Adrenal gland (tissue), 19 donors: ENCODE measurements around the gene KIF5A. TPM values are rescaled to one million over a fixed set of nuclear protein-coding genes. Genes with fewer than 3 reads are reported as not detected.
"Not testable (repeated sequence)": the region's sequence is repeated elsewhere in the genome, so short reads cannot be mapped to it uniquely, and the experiment has no call there.

Source experiments
- DNase-seq, 7 donors: peaks; one replicate each; pipeline ENCODE4 v3.0.0-alpha.2; 2019 to 2020
- H3K27ac ChIP-seq, 5 donors: fragments of 200-600 bp; sonication (generic) in 4 of 5; 1 replicate in 3 of 5; 2 replicates in 2 of 5; pipeline versions ENCODE4 v1.5.1 to v1.8.0; 2016 to 2020; ENCODE audit warnings: mild to moderate bottlenecking in 1 of 5
- H3K27me3 ChIP-seq: fragments of 200-600 bp; 2 replicates; pipeline ENCODE4 v1.8.0; 2021
- H3K36me3 ChIP-seq, 2 donors: fragments of 200-600 bp; replicated peaks in 1 of 2; 1 replicate in 1 of 2; 2 replicates in 1 of 2; pipeline versions ENCODE4 v1.5.1 to v1.8.0; 2018 to 2022
- H3K4me1 ChIP-seq, 2 donors: fragments of 200-600 bp; replicated peaks in 1 of 2; 1 replicate in 1 of 2; 2 replicates in 1 of 2; pipeline versions ENCODE4 v1.5.1 to v1.8.0; 2018 to 2021
- H3K4me3 ChIP-seq, 4 donors: fragments of 200-600 bp; sonication (generic) in 3 of 4; one replicate each; pipeline ENCODE4 v1.5.1; 2016 to 2018
- H3K9me3 ChIP-seq, 3 donors: fragments of 200-600 bp; sonication (generic) in 1 of 3; replicated peaks in 1 of 3; 1 replicate in 2 of 3; 2 replicates in 1 of 3; pipeline versions ENCODE4 v1.5.1 to v1.8.0; 2016 to 2021
- CTCF ChIP-seq, 6 experiments: fragments of 450-650 bp in 4 of 6; fragments of 200-600 bp in 2 of 6; sonication (generic) in 1 of 6; IDR thresholded peaks; 1 replicate in 5 of 6; 2 replicates in 1 of 6; pipeline versions ENCODE4 v1.5.1 to v1.8.0; 2016 to 2021; ENCODE audit warnings: antibody characterized with exemption in 6 of 6, mild to moderate bottlenecking in 2 of 6, moderate library complexity in 1 of 6
- POLR2A ChIP-seq, 2 donors: fragments of 450-650 bp; IDR thresholded peaks; one replicate each; pipeline ENCODE4 v1.6.1; 2017; ENCODE audit warnings: antibody characterized with exemption in 2 of 2, mild to moderate bottlenecking in 2 of 2, moderate library complexity in 1 of 2
- WGBS, 4 donors: extraction: QIAGEN DNeasy Blood & Tissue Kit in 2 of 4; methylation state at CpG; one replicate each; pipeline versions ENCODE4 v1.1.5 to v1.1.7; 2013 to 2017; 5-methylcytosine and 5-hydroxymethylcytosine counted together
- intact Hi-C, 2 donors: fragments of 100-400 bp; cut with DNase I; formaldehyde crosslinking; loops; one replicate each; pipeline versions ENCODE4 v1.14.1 to v1.15.0; 2022 to 2023
- long read RNA-seq, 10 donors: library from polyadenylated mRNA in 3 of 10; unstranded in 2 of 10; stranded (forward) in 1 of 10; transcript quantifications; one replicate each; pipeline ENCODE4 v2.0.0 and lab custom pipeline, GENCODE V29; 2021 to 2026
- polyA plus RNA-seq, 3 donors: library from polyadenylated mRNA; stranded (reverse); fragments of 200-250 nt in 2 of 3; fragments of 350-450 nt in 1 of 3; fragmentation: Illumina TruSeq in 1 of 3; extraction: RNeasy Lipid Tissue Mini Kit (QIAGEN cat#74804) in 1 of 3; gene quantifications; one replicate each; pipeline ENCODE4 v1.2.3, GENCODE V29; 2013 to 2014
- total RNA-seq, 9 donors: library from RNA; depleted of rRNA in 4 of 9; stranded (reverse); fragments of >200 nt in 4 of 9; fragments of 120-200 nt in 1 of 9; fragmentation: NEBNext Ultra II Directional in 1 of 9; extraction: Animal tissue kit (Norgen Biotek cat#: 25700) in 1 of 9; gene quantifications; one replicate each; pipeline versions ENCODE4 v1.1.0 to v1.2.4, GENCODE V29; 2013 to 2023
- donor health status: healthy with polysubstance abuse.
- donor health status: Bipolar disorder and iron deficiency.
- donor health status: DM: yes; HTN: yes; CAD: no.
- donor health status: DM: no; HTN: no; CAD: no.
- donor health status: DM: no; HTN: no; CAD: no.
- donor health status: DM: yes; HTN: yes; CAD: no.

KIF5A gene
- total RNA-seq (1 to 10 TPM in 4 of 9 donors, under 1 TPM in 4, not detected in 1; 0.32 to 7.6 (median 1.3) TPM), polyA plus RNA-seq (1 to 10 TPM; 1.9 to 7.4 (median 5.6) TPM)
- long read RNA-seq, donor 1, result 0 reads
- long read RNA-seq, donor 2, full-length matches to known transcripts, result 1 of 1 reads
- long read RNA-seq, donor 2, partial matches to known transcripts, result 0 of 1 reads
- long read RNA-seq, donor 2, other reads (novel, unspliced or antisense), result 0 of 1 reads
- long read RNA-seq, donor 3, result 0 reads
- long read RNA-seq, donor 4, result 0 reads
- long read RNA-seq, donor 5, partial matches to known transcripts, result 0 of 1 reads
- long read RNA-seq, donor 5, other reads (novel, unspliced or antisense), result 1 of 1 reads
- long read RNA-seq, donor 6, partial matches to known transcripts, result 2 of 9 reads
- long read RNA-seq, donor 6, other reads (novel, unspliced or antisense), result 7 of 9 reads
- long read RNA-seq, donor 7, result 0 reads
- long read RNA-seq, donor 8, result 0 reads
- long read RNA-seq, donor 9, result 0 reads
- long read RNA-seq, donor 10, result 0 reads

GRCh38 chr12:57549909-57550640, at the start of gene KIF5A:
Gene KIF5A, plus strand, starts transcription at chr12:57550044. Its CDS starts 228 bp downstream, at chr12:57550272.
- peak in 1 of 6 experiments; percentile 4 for TF ChIP-seq CTCF (IDR thresholded peaks at IDR 0.05)
- TF ChIP-seq POLR2A (IDR thresholded peaks at IDR 0.05), result no peak
- intact Hi-C loops, result no loop called here
- H3K27me3 ChIP-seq, result peaks cover 8% of the 10 kb centered on the region
- H3K4me1 ChIP-seq, result peaks cover 11 to 15% of the 10 kb centered on the region in 2 donors
- 1 to 10% (median 4%) methylated on average over 7 to 52 of the region's 52 CpGs for WGBS, 4 donors
- H3K36me3 ChIP-seq, result no peaks in the 10 kb centered on the region
- peak within 1 kb of the TSS in 1 of 4 donors; percentile 50 for H3K4me3 ChIP-seq
- H3K27ac ChIP-seq, result peak within 1 kb of the TSS in 1 of 5 donors; percentile 54
- peak in 3 of 7 donors; percentile 18 to 41 (median 32) for DNase-seq
- no peaks in the 10 kb centered on the region for H3K9me3 ChIP-seq

DNA sequence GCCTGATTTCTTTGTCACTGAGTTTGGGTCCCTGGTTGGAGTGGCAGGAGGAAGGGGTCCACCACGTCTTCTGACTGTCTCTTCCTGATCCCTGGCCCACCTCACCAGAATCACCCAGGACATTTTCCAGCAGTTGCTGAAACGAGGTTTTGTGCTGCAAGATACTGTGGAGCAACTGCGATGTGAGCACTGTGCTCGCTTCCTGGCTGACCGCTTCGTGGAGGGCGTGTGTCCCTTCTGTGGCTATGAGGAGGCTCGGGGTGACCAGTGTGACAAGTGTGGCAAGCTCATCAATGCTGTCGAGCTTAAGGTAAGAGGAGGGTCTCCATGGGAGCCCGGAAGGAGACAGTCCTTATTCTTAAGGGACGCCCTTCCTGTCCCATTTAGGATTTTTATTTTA, 49.6 kb upstream of the KIF5A start:
- no peak overlapping the region for H3K4me3 ChIP-seq
- H3K4me1 ChIP-seq, result no peaks in the 10 kb centered on the region
- no peak for DNase-seq
- no peaks in the 10 kb centered on the region for H3K27me3 ChIP-seq
- peaks cover 0 to 73% of the 10 kb centered on the region in 2 donors for H3K36me3 ChIP-seq
- H3K9me3 ChIP-seq, result no peaks in the 10 kb centered on the region
- intact Hi-C loops, result no loop called here
- H3K27ac ChIP-seq, result no peak overlapping the region
- no peak for TF ChIP-seq POLR2A (IDR thresholded peaks at IDR 0.05)
- no peak for TF ChIP-seq CTCF (IDR thresholded peaks at IDR 0.05)
- WGBS, 4 donors, result 92 to 97% (median 95%) methylated on average over 9 to 11 of the region's 11 CpGs

GRCh38 chr12:57502311-57502969, 47.4 kb upstream of the KIF5A start:
- not testable (repeated sequence) for DNase-seq

GRCh38 chr12:57506541-57506940, 43.3 kb upstream of the KIF5A start:
- H3K27ac ChIP-seq, H3K9me3 ChIP-seq, H3K4me3 ChIP-seq, H3K4me1 ChIP-seq, H3K27me3 ChIP-seq, intact Hi-C loops, DNase-seq: not testable (repeated sequence)
- 80 to 96% (median 91%) methylated on average over 4 of the region's 4 CpGs for WGBS, 4 donors
- peaks cover 0 to 68% of the 10 kb centered on the region in 2 donors for H3K36me3 ChIP-seq

More at GRCh38 chr12:57502311-57502969, 47.4 kb upstream of the KIF5A start:
- H3K27ac ChIP-seq, H3K4me1 ChIP-seq, intact Hi-C loops, H3K9me3 ChIP-seq, H3K27me3 ChIP-seq, H3K4me3 ChIP-seq: not testable (repeated sequence)
- H3K36me3 ChIP-seq, result peaks cover 0 to 79% of the 10 kb centered on the region in 2 donors
- WGBS, 4 donors, result 95 to 97% (median 97%) methylated on average over 21 to 22 of the region's 22 CpGs

DNA sequence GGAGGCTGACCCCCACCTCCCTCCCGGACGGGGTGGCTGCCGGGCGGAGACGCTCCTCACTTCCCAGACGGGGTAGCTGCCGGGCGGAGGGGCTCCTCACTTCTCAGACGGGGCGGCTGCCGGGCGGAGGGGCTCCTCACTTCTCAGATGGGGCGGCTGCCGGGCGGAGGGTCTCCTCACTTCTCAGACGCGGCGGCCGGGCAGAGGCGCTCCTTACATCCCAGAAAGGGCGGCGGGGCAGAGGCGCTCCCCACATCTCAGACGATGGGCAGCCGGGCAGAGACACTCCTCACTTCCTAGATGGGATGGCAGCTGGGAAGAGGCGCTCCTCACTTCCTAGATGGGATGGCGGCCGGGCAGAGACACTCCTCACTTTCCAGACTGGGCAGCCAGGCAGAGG, 42.0 kb upstream of the KIF5A start:
- WGBS, 4 donors, result 97 to 100% (median 99%) methylated on average over 2 to 17 of the region's 28 CpGs; no CpG with 5 or more reads in 1 of the 4 donors
- H3K27me3 ChIP-seq, H3K4me1 ChIP-seq, intact Hi-C loops, H3K9me3 ChIP-seq, H3K4me3 ChIP-seq, DNase-seq, H3K27ac ChIP-seq: not testable (repeated sequence)
- peaks cover 0 to 71% of the 10 kb centered on the region in 2 donors for H3K36me3 ChIP-seq
